ENCODE data around the gene TSPAN3.

DNA sequence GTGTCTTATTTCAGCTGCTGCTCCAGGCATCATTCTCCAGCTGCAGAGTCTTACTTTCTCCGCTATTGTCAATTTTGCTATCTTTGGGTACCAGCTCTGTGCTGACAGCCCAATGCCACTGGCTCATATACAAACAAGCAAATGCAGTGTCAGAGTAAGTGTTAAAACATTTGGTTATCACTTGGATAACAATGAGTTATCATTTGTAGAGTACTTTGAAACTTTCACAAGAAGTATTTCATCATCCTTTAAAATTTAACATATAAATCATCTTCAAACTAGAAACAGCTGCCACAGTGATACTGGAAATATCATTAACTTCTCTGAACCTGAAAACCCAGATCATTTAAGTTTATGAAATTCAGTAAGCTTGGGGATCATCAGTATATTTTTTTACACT, 13.8 kb downstream of the TSPAN3 start:
- TF ChIP-seq POLR2AphosphoS5 (IDR thresholded peaks at IDR 0.05; ENCODE audit: low read depth, low read length) = no peak
- no peak for TF ChIP-seq POLR2A (IDR thresholded peaks at IDR 0.05; ENCODE audit: low read depth, low read length)

Data from GM12892 (cell line).